ENCODE measurements around the gene SLC38A5. TPM values are rescaled to one million over a fixed set of nuclear protein-coding genes. Genes with fewer than 3 reads are reported as not detected.
"Not testable (repeated sequence)": the region's sequence is repeated elsewhere in the genome, so short reads cannot be mapped to it uniquely, and the experiment has no call there.

SLC38A5 gene
- polyA plus RNA-seq (2012; ENCODE audit: low read depth, missing spikeins) = 29.4 TPM

DNA sequence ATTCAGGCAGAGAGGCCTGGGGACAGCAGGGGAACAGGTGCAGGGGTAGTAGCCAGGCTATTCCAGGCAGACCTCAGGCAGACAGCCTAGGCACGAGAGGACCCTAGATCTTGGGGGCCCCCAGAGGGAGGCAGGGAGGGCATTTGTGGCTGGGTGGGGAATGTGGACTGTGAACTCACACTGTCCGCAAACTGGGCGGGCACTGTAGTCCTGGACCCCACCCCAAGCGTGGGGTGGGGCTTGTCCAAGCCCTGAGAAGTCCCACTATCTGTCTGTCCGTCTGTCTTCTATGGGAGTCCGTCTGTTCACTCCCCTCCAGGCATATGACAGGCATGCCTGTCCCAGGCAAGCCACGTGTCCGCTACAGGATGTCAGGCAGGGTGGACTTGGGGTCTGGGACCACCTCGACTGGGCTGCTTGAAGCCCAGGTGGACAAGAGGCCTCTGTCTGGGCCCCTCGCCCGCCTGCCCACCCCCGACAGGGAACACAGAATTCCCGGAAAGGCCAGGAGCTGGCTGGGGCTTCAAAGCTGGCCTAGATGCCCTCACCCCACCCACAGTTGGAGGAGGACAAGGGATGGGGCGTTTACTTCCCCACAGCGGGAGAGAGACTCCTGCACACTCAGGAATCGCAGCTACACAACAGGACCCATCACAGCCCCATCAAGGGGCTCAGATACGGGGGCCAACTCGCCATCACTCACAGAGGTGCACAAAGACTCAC is at the start of gene SLC38A5:
Gene SLC38A5, minus strand, starts transcription at position 151 of the 723 bp plus-strand sequence. CDS start 2,336 bp downstream, outside the sequence.
- DNase-seq (ENCODE audit: insufficient read length, low spot score) = no peak
- FAIRE-seq = no peak
- TF ChIP-seq POLR2AphosphoS5 (IDR thresholded peaks at IDR 0.05; ENCODE audit: low read depth, low read length) (no peak), TAF1 (IDR thresholded peaks at IDR 0.05; ENCODE audit: low read depth, low read length) (no peak), POLR2A (IDR thresholded peaks at IDR 0.05; ENCODE audit: low read depth, low read length) (no peak), PAX5 (IDR thresholded peaks at IDR 0.05; ENCODE audit: insufficient read depth, low read length, severe bottlenecking) (no peak), POU2F2 (IDR thresholded peaks at IDR 0.05; ENCODE audit: low read depth, low read length) (no peak), SPI1 (IDR thresholded peaks at IDR 0.05; ENCODE audit: low read depth, low read length) (no peak)

DNA sequence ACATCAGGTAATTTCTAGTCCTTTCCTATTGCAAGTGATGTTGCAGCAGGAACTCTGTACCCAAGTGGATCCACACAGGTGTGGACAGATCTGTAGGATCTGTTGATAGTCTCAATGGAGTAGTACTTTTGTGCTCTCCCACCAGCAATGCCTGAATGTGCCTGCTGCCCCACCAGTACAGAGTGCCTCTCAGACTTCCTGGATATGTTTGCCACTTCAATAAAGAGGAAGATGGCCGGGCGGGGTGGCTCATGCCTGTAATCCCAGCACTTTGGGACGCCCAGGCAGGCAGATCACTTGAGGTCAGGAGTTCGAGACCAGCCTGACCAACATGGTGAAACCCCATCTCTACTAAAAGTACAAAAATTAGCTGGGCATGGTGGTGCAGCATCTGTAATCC is 49.4 kb upstream of the SLC38A5 start:
- FAIRE-seq; DNase-seq (ENCODE audit: insufficient read length, low spot score): not testable (repeated sequence)

DNA sequence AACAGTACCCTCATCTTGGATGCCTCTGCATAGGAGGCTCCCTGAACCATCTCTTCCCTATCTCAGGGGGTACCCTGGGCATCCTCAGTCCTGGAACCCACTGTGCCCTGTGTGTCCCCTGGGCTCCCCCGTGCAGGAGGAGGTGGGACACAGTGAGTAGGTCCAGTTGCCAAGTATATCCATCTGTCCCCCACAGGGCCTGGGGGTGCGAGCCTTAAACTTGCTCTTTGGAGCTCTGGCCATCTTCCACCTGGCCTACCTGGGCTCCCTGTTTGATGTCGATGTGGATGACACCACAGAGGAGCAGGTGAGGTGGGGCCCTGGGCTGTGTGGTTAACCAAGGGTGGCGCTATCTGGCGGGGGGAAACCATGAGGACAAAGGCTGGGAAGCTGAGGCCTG is 46.9 kb upstream of the SLC38A5 start:
- no peak for DNase-seq (ENCODE audit: insufficient read length, low spot score)
- no peak for FAIRE-seq
- TF ChIP-seq SPI1 (IDR thresholded peaks at IDR 0.05; ENCODE audit: low read depth, low read length) (no peak), POLR2AphosphoS5 (IDR thresholded peaks at IDR 0.05; ENCODE audit: low read depth, low read length) (no peak)

DNA sequence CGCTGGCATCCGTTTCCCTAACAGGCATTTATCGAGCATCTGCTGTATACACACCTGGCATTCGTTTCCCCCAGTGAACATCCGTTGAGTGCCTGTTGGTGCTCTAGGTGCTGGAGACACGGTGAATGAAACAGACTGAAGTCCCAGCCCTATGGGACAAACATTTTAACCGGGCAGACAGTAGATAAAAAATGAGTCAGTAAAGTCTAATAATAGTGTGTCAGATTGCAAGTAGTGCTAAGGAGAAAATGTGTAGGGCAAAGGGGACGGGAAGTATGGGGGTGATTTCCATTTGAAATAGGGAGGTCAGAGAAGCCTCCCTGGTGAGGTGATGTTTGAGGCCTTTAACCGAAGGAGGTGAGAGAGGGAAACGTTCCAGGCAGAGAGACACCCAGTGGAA is 46.2 kb upstream of the SLC38A5 start:
- TF ChIP-seq PAX5 (IDR thresholded peaks at IDR 0.05; ENCODE audit: insufficient read depth, low read length, severe bottlenecking) = no peak
- TF ChIP-seq POLR2AphosphoS5 (IDR thresholded peaks at IDR 0.05; ENCODE audit: low read depth, low read length) = no peak
- no peak for TF ChIP-seq POU2F2 (IDR thresholded peaks at IDR 0.05; ENCODE audit: low read depth, low read length)
- TF ChIP-seq POLR2A (IDR thresholded peaks at IDR 0.05; ENCODE audit: low read depth, low read length) = no peak
- no peak for TF ChIP-seq SPI1 (IDR thresholded peaks at IDR 0.05; ENCODE audit: low read depth, low read length)
- TF ChIP-seq TAF1 (IDR thresholded peaks at IDR 0.05; ENCODE audit: low read depth, low read length) = no peak
- FAIRE-seq (no peak), DNase-seq (ENCODE audit: insufficient read length, low spot score) (no peak)

DNA sequence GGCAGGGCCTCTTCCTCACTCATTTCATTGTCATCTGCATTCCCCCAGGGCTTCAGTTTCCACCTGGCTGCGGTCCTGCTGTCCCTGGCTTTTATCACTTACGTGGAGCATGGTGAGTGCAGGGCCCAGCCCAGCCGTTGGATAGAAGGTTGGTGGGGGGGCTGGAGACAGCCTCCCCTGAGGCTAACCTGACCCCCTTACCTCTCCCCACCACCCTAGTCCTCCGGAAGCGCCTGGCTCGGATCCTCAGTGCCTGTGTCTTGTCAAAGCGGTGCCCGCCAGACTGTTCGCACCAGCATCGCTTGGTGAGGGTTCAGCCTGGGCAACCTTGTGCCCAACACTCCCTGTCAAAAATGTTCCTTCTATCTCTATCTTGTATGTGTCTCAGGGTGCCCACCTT is 45.8 kb upstream of the SLC38A5 start:
- DNase-seq (ENCODE audit: insufficient read length, low spot score) (no peak), FAIRE-seq (no peak)
- TF ChIP-seq POU2F2 (IDR thresholded peaks at IDR 0.05; ENCODE audit: low read depth, low read length) (no peak), SPI1 (IDR thresholded peaks at IDR 0.05; ENCODE audit: low read depth, low read length) (no peak), TAF1 (IDR thresholded peaks at IDR 0.05; ENCODE audit: low read depth, low read length) (no peak)

DNA sequence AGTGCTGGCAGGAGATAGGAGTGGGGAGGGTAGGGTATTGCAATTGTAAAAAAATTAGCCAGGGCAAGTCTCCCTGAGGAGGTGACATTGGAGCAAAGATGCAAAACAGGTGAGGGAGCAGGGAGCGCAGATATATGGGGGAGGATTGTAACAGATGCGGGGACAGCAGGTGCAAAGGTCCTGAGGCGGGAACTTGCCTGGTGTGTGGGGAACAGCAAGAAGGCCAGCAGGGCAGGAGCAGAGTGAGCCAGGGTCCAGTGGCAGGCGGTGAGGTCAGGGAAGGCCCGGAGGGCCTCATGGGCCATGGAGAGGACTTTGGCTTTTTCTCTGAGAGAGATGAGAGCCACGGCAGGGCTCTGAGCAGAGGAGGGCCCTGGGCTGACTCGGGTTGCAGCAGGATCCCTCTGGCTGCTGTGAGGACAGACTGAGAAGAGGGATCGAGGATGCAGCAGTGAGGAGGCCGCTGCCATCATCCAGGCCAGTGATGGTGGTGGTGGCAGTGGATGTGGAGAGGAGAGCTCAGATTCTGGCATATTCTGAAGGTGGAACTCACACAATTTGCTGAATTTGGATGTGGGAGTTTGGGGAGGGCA is 44.9 kb upstream of the SLC38A5 start:
- TF ChIP-seq POLR2AphosphoS5 (IDR thresholded peaks at IDR 0.05; ENCODE audit: low read depth, low read length) = no peak
- no peak for TF ChIP-seq SPI1 (IDR thresholded peaks at IDR 0.05; ENCODE audit: low read depth, low read length)
- no peak for TF ChIP-seq POLR2A (IDR thresholded peaks at IDR 0.05; ENCODE audit: low read depth, low read length)
- TF ChIP-seq PAX5 (IDR thresholded peaks at IDR 0.05; ENCODE audit: insufficient read depth, low read length, severe bottlenecking) = no peak
- no peak for TF ChIP-seq POU2F2 (IDR thresholded peaks at IDR 0.05; ENCODE audit: low read depth, low read length)
- TF ChIP-seq TAF1 (IDR thresholded peaks at IDR 0.05; ENCODE audit: low read depth, low read length) = no peak
- no peak for DNase-seq (ENCODE audit: insufficient read length, low spot score)
- FAIRE-seq = no peak

DNA sequence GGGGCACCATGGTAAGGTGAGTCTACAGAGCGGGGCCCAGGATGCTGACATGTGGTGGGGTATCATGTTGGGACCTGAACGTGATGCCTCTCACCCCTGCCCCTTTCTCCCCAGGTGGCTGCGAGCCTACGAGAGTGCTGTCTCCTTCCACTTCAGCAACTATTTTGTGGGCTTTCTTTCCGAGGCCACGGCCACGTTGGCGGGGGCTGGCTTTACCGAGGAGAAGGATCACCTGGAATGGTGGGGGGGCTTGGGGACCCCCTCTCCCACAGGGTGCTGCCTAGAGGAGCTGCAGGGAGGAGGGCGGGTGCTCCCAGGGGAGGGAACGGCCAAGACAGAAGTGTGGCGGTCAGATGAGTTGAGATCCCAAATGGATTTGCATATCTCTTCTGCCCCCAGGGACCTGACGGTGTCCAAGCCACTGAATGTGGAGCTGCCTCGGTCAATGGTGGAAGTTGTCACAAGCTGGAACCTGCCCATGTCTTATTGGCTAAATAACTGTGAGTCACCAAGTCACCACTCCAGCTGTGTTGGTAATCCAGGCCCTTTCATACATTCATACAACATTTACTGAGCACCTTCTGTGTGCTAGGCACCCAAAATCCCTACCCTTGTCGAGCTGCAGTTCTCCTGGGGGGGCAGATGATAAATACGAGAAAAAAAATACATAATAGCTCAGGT is 44.2 kb upstream of the SLC38A5 start:
- no peak for FAIRE-seq
- no peak for DNase-seq (ENCODE audit: insufficient read length, low spot score)
- TF ChIP-seq POU2F2 (IDR thresholded peaks at IDR 0.05; ENCODE audit: low read depth, low read length) = no peak
- no peak for TF ChIP-seq TAF1 (IDR thresholded peaks at IDR 0.05; ENCODE audit: low read depth, low read length)

DNA sequence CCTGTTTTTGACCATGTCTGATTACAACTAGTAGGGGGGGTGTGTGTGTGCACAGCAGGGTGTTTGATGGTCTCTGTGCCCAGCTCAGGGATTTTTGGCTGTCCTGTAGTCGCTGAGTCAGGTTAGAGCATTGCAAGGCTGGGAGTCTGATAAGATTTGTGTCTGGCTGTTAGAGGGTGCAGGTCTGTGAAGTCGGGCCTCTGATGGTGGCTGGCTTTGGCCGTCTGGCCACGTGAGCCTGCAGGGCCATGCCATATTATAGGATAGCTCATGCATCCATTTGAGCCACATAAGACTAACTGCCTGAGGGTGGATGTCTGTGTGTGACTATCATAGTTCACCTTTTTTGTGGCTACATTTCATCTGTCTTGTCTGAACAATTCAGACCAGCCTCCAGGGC is 43.6 kb upstream of the SLC38A5 start:
- FAIRE-seq (no peak), DNase-seq (ENCODE audit: insufficient read length, low spot score) (no peak)
- TF ChIP-seq SPI1 (IDR thresholded peaks at IDR 0.05; ENCODE audit: low read depth, low read length) (no peak), POLR2AphosphoS5 (IDR thresholded peaks at IDR 0.05; ENCODE audit: low read depth, low read length) (no peak), TAF1 (IDR thresholded peaks at IDR 0.05; ENCODE audit: low read depth, low read length) (no peak), POLR2A (IDR thresholded peaks at IDR 0.05; ENCODE audit: low read depth, low read length) (no peak), PAX5 (IDR thresholded peaks at IDR 0.05; ENCODE audit: insufficient read depth, low read length, severe bottlenecking) (no peak), POU2F2 (IDR thresholded peaks at IDR 0.05; ENCODE audit: low read depth, low read length) (no peak)

DNA sequence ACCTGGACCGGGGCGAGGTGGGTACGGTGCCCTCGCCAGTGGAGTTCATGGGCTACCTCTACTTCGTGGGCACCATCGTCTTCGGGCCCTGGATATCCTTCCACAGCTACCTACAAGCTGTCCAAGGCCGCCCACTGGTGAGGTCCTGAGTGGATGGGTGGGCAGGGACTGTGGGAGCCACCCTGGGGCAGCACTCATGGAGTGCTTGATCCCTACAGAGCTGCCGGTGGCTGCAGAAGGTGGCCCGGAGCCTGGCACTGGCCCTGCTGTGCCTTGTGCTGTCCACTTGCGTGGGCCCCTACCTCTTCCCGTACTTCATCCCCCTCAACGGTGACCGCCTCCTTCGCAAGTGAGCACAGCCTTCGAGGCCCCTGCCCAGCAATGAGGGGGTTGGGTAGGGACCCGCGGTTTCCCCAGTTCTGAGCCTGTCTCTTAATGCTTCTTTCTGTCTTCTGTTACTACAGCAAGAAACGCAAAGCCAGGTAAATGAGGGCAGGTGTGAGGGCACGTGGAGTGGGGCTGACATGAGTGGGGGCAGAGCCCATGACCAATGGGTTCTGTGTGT is 42.4 kb upstream of the SLC38A5 start:
- TF ChIP-seq TAF1 (IDR thresholded peaks at IDR 0.05; ENCODE audit: low read depth, low read length) = no peak
- no peak for TF ChIP-seq POLR2A (IDR thresholded peaks at IDR 0.05; ENCODE audit: low read depth, low read length)
- TF ChIP-seq PAX5 (IDR thresholded peaks at IDR 0.05; ENCODE audit: insufficient read depth, low read length, severe bottlenecking) = no peak
- no peak for TF ChIP-seq POU2F2 (IDR thresholded peaks at IDR 0.05; ENCODE audit: low read depth, low read length)
- TF ChIP-seq POLR2AphosphoS5 (IDR thresholded peaks at IDR 0.05; ENCODE audit: low read depth, low read length) = no peak
- no peak for TF ChIP-seq SPI1 (IDR thresholded peaks at IDR 0.05; ENCODE audit: low read depth, low read length)
- DNase-seq (ENCODE audit: insufficient read length, low spot score) (no peak), FAIRE-seq (no peak)

DNA sequence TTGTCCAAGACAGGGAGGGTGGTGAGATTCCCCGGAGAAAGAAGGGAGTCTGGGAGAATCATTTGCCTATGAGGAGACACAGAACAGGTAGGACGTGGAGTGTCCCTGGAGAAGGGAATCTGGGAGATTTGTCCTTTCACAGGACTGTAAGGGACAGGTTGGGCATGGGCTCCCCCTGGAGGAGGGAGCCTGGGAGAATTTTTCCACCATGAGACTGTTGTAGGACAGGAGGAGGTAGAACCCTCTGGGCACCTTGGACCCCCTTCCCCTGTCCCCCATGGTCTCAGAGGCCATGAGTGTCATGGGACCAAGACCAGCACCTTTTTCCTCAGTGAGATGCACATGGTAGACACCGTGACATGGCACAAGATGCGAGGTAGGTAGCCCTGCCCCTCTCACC is 41.5 kb upstream of the SLC38A5 start:
- FAIRE-seq (no peak), DNase-seq (ENCODE audit: insufficient read length, low spot score) (no peak)
- TF ChIP-seq POU2F2 (IDR thresholded peaks at IDR 0.05; ENCODE audit: low read depth, low read length) (no peak), POLR2AphosphoS5 (IDR thresholded peaks at IDR 0.05; ENCODE audit: low read depth, low read length) (no peak), PAX5 (IDR thresholded peaks at IDR 0.05; ENCODE audit: insufficient read depth, low read length, severe bottlenecking) (no peak), SPI1 (IDR thresholded peaks at IDR 0.05; ENCODE audit: low read depth, low read length) (no peak), POLR2A (IDR thresholded peaks at IDR 0.05; ENCODE audit: low read depth, low read length) (no peak), TAF1 (IDR thresholded peaks at IDR 0.05; ENCODE audit: low read depth, low read length) (no peak)
